Peyer's patch (tissue), 4 donors: Measurements from ENCODE around the gene RYR1. TPM values are rescaled to one million over a fixed set of nuclear protein-coding genes. Genes with fewer than 3 reads are reported as not detected.

ENCODE experiments used
- DNase-seq, 3 donors: peaks; one replicate each; pipeline ENCODE4 v3.0.0-alpha.2; 2017 to 2019
- H3K27ac ChIP-seq, 4 donors: fragments of 200-600 bp; sonication (generic); one replicate each; pipeline ENCODE4 v1.5.1; 2016 to 2019
- H3K27me3 ChIP-seq, 2 donors: fragments of 200-600 bp; sonication (generic); one replicate each; pipeline ENCODE4 v1.5.1; 2019
- H3K36me3 ChIP-seq, 3 donors: fragments of 200-600 bp; sonication (generic); one replicate each; pipeline ENCODE4 v1.5.1; 2016 to 2019
- H3K4me1 ChIP-seq, 4 donors: fragments of 200-600 bp; sonication (generic); one replicate each; pipeline ENCODE4 v1.5.1; 2016 to 2019
- H3K4me3 ChIP-seq, 4 donors: fragments of 200-600 bp; sonication (generic); 1 replicate in 3 of 4; 2 replicates in 1 of 4; pipeline ENCODE4 v1.5.1; 2016 to 2019; ENCODE audit warnings: mild to moderate bottlenecking in 1 of 4
- H3K9me3 ChIP-seq, 4 donors: fragments of 200-600 bp; sonication (generic); one replicate each; pipeline ENCODE4 v1.5.1; 2016 to 2019; ENCODE audit warnings: mild to moderate bottlenecking in 1 of 4
- CTCF ChIP-seq, 6 experiments: fragments of 450-650 bp in 4 of 6; fragments of 200-600 bp in 2 of 6; sonication (generic) in 1 of 6; IDR thresholded peaks; one replicate each; pipeline ENCODE4 v1.5.1; 2017 to 2019; ENCODE audit warnings: antibody characterized with exemption in 6 of 6, mild to moderate bottlenecking in 3 of 6, moderate library complexity in 1 of 6
- POLR2A ChIP-seq, 2 donors: fragments of 450-650 bp; IDR thresholded peaks; one replicate each; pipeline ENCODE4 v1.5.1; 2017; ENCODE audit warnings: antibody characterized with exemption in 2 of 2, mild to moderate bottlenecking in 2 of 2, moderate library complexity in 2 of 2
- total RNA-seq, 4 donors: library from RNA; depleted of rRNA; stranded (reverse); fragments of >200 nt; gene quantifications; one replicate each; pipeline ENCODE4 v1.1.0, GENCODE V29; 2016

The RYR1 gene
- total RNA-seq, 4 donors from 2014 or later: 0.35 to 4.6 (median 3.4) TPM

DNA sequence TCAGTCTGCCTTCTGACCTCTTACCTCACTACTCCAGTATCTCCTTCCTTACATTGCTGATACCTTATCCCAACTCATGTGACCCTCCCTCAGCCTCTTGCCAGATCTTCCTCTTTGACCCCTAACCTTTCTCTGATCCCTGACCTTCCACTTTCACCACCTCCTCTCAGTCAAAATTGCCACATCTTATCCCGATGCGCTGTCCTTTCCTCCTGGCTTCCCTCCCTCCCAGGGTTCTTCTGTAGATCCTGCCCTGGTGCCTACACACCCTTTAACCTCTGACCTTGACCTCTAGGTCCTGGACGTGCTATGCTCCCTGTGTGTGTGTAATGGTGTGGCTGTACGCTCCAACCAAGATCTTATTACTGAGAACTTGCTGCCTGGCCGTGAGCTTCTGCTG lies 23.7 kb downstream of the RYR1 start:
- Histone ChIP-seq H3K27me3 (no peaks in the 10 kb centered on the region), H3K36me3 (no peaks in the 10 kb centered on the region), H3K4me3 (no peak overlapping the region), H3K27ac (no peak overlapping the region), H3K9me3 (no peaks in the 10 kb centered on the region), H3K4me1 (no peaks in the 10 kb centered on the region)
- no peak for TF ChIP-seq CTCF (IDR thresholded peaks at IDR 0.05)
- TF ChIP-seq POLR2A (IDR thresholded peaks at IDR 0.05): no peak
- no peak for DNase-seq

GRCh38 chr19:38457690-38458405 lies 24.4 kb downstream of the RYR1 start:
- Histone ChIP-seq H3K36me3 (no peaks in the 10 kb centered on the region), H3K9me3 (no peaks in the 10 kb centered on the region), H3K4me1 (no peaks in the 10 kb centered on the region), H3K27me3 (no peaks in the 10 kb centered on the region), H3K27ac (no peak overlapping the region), H3K4me3 (no peak overlapping the region)
- no peak for DNase-seq
- TF ChIP-seq POLR2A (IDR thresholded peaks at IDR 0.05): no peak
- TF ChIP-seq CTCF (IDR thresholded peaks at IDR 0.05): no peak

- TF ChIP-seq POLR2A (IDR thresholded peaks at IDR 0.05): no peak
- TF ChIP-seq CTCF (IDR thresholded peaks at IDR 0.05): no peak
Measured at GRCh38 chr19:38458991-38459390, 25.5 kb downstream of the RYR1 start.

GRCh38 chr19:38463365-38463764 lies 29.9 kb downstream of the RYR1 start:
- Histone ChIP-seq H3K9me3 (no peaks in the 10 kb centered on the region), H3K4me3 (no peak overlapping the region), H3K27ac (no peak overlapping the region), H3K4me1 (no peaks in the 10 kb centered on the region), H3K36me3 (no peaks in the 10 kb centered on the region), H3K27me3 (no peaks in the 10 kb centered on the region)
- TF ChIP-seq CTCF (IDR thresholded peaks at IDR 0.05) (no peak), POLR2A (IDR thresholded peaks at IDR 0.05) (no peak)
- no peak for DNase-seq

More at GRCh38 chr19:38458991-38459390, 25.5 kb downstream of the RYR1 start:
- no peak overlapping the region for H3K4me3 ChIP-seq
- H3K36me3 ChIP-seq: no peaks in the 10 kb centered on the region
- no peaks in the 10 kb centered on the region for H3K4me1 ChIP-seq
- H3K27me3 ChIP-seq: no peaks in the 10 kb centered on the region
- no peak for DNase-seq
- H3K9me3 ChIP-seq: no peaks in the 10 kb centered on the region
- no peak overlapping the region for H3K27ac ChIP-seq

DNA sequence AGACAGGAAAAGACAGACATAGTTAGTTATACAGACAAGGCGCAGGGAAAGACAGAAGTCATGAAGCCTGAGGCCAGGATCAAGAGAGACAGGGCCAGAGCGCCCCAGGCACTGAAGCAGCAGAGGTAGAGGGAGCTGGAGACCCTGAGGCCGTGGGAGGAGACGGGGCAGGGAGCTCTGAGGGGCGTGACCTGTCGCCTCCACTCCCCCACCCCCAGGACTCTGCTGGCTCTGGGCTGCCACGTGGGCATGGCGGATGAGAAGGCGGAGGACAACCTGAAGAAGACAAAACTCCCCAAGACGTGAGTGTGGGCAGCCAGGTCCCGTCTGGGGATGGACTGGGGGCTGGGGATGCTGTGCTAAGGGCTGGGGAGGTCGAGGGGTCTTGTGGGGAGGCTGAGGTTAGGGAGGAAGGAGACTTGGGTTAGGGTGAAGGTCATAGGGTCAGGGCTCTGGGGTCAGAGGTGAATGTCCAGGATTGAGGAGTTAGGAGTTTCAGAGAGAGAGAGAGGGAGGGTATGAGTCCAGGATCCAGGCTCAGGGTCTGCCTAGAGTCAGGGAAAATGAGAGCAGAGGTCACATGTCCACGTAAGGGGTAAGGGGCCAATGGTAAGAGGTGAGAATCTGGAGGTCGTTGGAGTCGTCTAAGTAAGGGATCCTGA lies 31.1 kb downstream of the RYR1 start:
- Histone ChIP-seq H3K4me1 (no peaks in the 10 kb centered on the region), H3K27ac (no peak overlapping the region), H3K4me3 (no peak overlapping the region), H3K36me3 (no peaks in the 10 kb centered on the region), H3K27me3 (no peaks in the 10 kb centered on the region), H3K9me3 (no peaks in the 10 kb centered on the region)
- DNase-seq: no peak
- no peak for TF ChIP-seq CTCF (IDR thresholded peaks at IDR 0.05)
- TF ChIP-seq POLR2A (IDR thresholded peaks at IDR 0.05): no peak
